SU-DHL-6 (cell line): ENCODE data around the gene PTPRN2.
"Not testable (repeated sequence)": the region's sequence is repeated elsewhere in the genome, so short reads cannot be mapped to it uniquely, and the experiment has no call there.

ENCODE experiments used
- H2AFZ ChIP-seq: fragments of 200-600 bp; sonication (generic); 2 replicates; pipeline ENCODE4 v1.6.1; 2014; ENCODE audit warnings: low read depth, mild to moderate bottlenecking, moderate library complexity, mixed read lengths, antibody characterized with exemption, low read length; ENCODE audit not compliant: severe bottlenecking
- H3F3A ChIP-seq: fragments of 200-600 bp; shearing (Covaris generic); 2 replicates; pipeline ENCODE4 v1.6.0; 2016; ENCODE audit warnings: antibody characterized with exemption, mild to moderate bottlenecking; ENCODE audit not compliant: insufficient read depth
- H3K27ac ChIP-seq: fragments of 200-600 bp; sonication (generic); 2 replicates; pipeline ENCODE4 v1.5.1; 2016; ENCODE audit warnings: low read depth, mild to moderate bottlenecking, low read length, moderate library complexity, mixed read lengths
- H3K27me3 ChIP-seq: fragments of 200-600 bp; sonication (generic), shearing (Covaris generic); 2 replicates; pipeline ENCODE4 v1.6.0; 2014; ENCODE audit warnings: mild to moderate bottlenecking, low read length
- H3K36me3 ChIP-seq: fragments of 200-600 bp; sonication (generic); 2 replicates; pipeline ENCODE4 v1.6.1; 2014; ENCODE audit warnings: mild to moderate bottlenecking, low read length, mixed read lengths
- H3K4me2 ChIP-seq: fragments of 300-600, 200-600 bp; shearing (Covaris generic), sonication (generic); 2 replicates; pipeline ENCODE4 v1.6.0; 2014; ENCODE audit warnings: low read length, low read depth, mild to moderate bottlenecking; ENCODE audit not compliant: poor library complexity, severe bottlenecking
- H3K4me3 ChIP-seq: fragments of 200-600 bp; sonication (generic); 2 replicates; pipeline ENCODE4 v1.5.1; 2014; ENCODE audit warnings: antibody characterized with exemption, low read length, mild to moderate bottlenecking, mixed read lengths; ENCODE audit not compliant: insufficient read depth, poor library complexity, severe bottlenecking
- H3K79me2 ChIP-seq: fragments of 200-600 bp; sonication (generic); 2 replicates; pipeline ENCODE4 v1.6.1; 2014; ENCODE audit warnings: mild to moderate bottlenecking, low read length, moderate library complexity; ENCODE audit not compliant: insufficient read depth
- H3K9ac ChIP-seq: fragments of 200-600 bp; sonication (generic); 2 replicates; pipeline ENCODE4 v1.7.0; 2014; ENCODE audit warnings: mild to moderate bottlenecking, low read length
- H3K9me2 ChIP-seq: fragments of 200-600 bp; sonication (generic); replicated peaks from 2 replicates; pipeline ENCODE4 v1.6.1; 2014; ENCODE audit warnings: low read length; ENCODE audit not compliant: insufficient read depth
- H3K9me3 ChIP-seq: fragments of 200-600 bp; sonication (generic); 2 replicates; pipeline ENCODE4 v1.6.1; 2014; ENCODE audit warnings: low read length, mixed read lengths; ENCODE audit not compliant: insufficient read depth
- H4K20me1 ChIP-seq: fragments of 200-600 bp; sonication (generic); 2 replicates; pipeline ENCODE4 v1.6.1; 2014; ENCODE audit warnings: low read depth, mild to moderate bottlenecking, antibody characterized with exemption, low read length, moderate library complexity, mixed read lengths
- EZH2phosphoT487 ChIP-seq: fragments of 200-600 bp; sonication (generic), shearing (Covaris generic); conservative IDR thresholded peaks from 2 replicates; pipeline ENCODE4 v1.6.1; 2018; ENCODE audit warnings: mild to moderate bottlenecking, antibody characterized with exemption, low read length, moderate library complexity, mixed read lengths
- TF ChIP-seq, protein P1 (sequence below): fragments of 200-600 bp; sonication (generic); IDR thresholded peaks from one replicate; pipeline ENCODE4 v1.5.1; 2017; ENCODE audit warnings: antibody characterized with exemption, mild to moderate bottlenecking, low read length, moderate library complexity; ENCODE audit not compliant: insufficient read depth, poor library complexity, severe bottlenecking

PTPRN2 gene

DNA sequence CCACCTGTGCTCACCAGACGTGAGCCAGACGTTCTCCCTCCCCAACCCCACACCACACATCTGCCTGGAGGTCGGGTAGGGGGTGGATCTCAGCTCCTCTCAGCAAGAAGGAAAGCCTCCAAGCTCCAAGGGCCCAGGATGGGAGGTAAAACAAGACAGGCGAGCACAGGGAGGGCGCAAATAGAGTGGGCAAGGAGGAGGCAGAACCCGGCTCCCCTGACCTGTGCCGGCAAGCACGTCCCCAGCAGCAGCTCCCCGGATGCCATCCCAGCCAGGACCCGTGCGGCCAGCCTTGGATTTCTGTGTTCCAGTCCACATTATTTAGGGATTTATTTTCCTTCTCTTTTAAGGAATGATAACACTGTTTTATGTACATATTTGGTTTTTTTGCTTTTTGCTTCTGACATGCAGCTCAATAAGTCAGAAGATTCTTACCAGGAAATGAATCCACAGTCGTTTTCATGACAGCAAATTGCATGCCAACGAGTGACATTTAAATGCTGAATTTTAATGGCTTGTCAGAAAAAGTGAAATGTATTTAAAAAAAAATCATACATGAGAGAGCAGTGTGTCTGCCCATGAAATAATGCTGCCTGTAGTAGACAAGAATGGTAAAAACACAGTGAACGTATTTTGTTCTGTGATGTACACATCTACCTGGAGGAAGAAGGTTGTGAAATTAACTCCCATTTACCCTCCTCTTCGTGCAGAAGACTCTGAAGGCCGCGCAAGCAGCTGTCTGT lies 276.5 kb downstream of the PTPRN2 start:
- TF ChIP-seq EZH2phosphoT487: no peak
- TF ChIP-seq, protein P1, sequence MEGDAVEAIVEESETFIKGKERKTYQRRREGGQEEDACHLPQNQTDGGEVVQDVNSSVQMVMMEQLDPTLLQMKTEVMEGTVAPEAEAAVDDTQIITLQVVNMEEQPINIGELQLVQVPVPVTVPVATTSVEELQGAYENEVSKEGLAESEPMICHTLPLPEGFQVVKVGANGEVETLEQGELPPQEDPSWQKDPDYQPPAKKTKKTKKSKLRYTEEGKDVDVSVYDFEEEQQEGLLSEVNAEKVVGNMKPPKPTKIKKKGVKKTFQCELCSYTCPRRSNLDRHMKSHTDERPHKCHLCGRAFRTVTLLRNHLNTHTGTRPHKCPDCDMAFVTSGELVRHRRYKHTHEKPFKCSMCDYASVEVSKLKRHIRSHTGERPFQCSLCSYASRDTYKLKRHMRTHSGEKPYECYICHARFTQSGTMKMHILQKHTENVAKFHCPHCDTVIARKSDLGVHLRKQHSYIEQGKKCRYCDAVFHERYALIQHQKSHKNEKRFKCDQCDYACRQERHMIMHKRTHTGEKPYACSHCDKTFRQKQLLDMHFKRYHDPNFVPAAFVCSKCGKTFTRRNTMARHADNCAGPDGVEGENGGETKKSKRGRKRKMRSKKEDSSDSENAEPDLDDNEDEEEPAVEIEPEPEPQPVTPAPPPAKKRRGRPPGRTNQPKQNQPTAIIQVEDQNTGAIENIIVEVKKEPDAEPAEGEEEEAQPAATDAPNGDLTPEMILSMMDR: no peak
- no peaks in the 10 kb centered on the region for H3K79me2 ChIP-seq
- H2AFZ ChIP-seq: no peak overlapping the region
- no peaks in the 10 kb centered on the region for H3K9me2 ChIP-seq
- H3K4me2 ChIP-seq: no peak overlapping the region
- no peak overlapping the region for H3K4me3 ChIP-seq
- no peaks in the 10 kb centered on the region for H3K9me3 ChIP-seq
- H3K9ac ChIP-seq: no peak overlapping the region
- no peak overlapping the region for H3K27ac ChIP-seq
- no peaks in the 10 kb centered on the region for H3K36me3 ChIP-seq
- H3F3A ChIP-seq: no peaks in the 10 kb centered on the region
- H4K20me1 ChIP-seq: no peaks in the 10 kb centered on the region
- no peaks in the 10 kb centered on the region for H3K27me3 ChIP-seq

DNA sequence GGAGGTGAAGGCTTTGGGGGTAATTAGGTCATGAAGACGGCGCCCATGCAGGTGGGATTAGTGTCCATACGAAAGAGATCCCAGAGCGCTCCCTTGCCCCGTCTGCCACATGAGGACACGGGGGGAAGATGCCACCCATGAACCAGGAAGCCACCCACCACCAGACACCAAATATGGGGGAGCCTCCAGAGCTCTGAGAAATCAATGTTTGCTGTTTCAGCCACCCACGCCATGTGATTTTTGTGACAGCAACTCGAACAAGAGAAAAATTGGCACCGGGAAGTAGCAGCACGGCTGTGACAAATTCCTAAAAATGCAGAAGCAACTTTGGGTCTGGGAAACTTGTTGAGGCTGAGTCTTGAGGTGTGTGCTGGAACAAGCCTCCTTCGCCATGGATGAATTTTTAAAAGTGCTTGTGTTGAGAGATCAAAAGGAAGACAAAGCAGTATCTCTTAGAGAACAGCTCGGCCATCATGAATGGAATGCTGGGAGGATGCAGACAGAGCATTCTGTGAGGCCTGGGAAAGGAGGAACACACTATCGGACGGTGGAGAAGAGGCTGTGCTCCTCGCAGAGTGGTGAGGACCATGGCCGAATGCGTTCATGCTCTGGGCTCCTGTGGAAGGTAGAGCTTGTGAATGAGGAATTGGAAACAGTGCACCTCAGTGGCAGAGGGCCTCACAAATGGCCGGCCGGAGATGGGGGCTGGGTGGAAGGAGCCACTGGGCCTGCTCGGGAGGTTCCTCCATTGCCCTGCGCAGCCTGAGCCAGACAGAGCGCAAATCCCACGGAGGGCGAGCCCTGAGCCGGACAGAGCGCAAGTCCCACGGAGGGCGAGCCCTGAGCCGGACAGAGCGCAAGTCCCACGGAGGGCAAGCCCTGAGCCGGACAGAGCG lies 277.5 kb downstream of the PTPRN2 start:
- Histone ChIP-seq H3F3A (no peaks in the 10 kb centered on the region), H3K9me3 (no peaks in the 10 kb centered on the region)
- TF ChIP-seq, protein P1: no peak
- TF ChIP-seq EZH2phosphoT487: no peak

DNA sequence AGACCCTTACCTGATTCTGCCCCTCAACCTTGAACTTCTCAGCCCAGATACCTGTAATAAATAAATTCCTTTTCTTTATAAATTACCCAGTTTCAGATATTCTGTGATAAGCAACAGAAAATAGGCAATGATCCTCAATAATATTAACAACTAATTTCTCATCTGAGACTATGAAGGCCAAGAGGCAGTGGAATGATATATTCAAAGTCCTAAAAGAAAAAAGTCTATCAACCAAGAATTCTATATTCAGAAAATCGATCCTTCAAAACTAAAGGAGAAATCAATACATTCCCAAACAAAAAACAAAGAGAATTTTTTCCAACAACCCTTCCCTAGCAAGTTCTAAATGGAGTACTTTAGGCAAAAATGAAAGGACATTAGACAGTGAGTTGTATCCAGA lies 279.6 kb downstream of the PTPRN2 start:
- H3K9me2 ChIP-seq: no peaks in the 10 kb centered on the region
- no peak for TF ChIP-seq EZH2phosphoT487
- TF ChIP-seq, protein P1: no peak
- no peaks in the 10 kb centered on the region for H4K20me1 ChIP-seq
- H3K9ac ChIP-seq: no peak overlapping the region
- H3F3A ChIP-seq: no peaks in the 10 kb centered on the region
- H3K27ac ChIP-seq: no peak overlapping the region
- H3K9me3 ChIP-seq: no peaks in the 10 kb centered on the region
- H3K27me3 ChIP-seq: no peaks in the 10 kb centered on the region
- H2AFZ ChIP-seq: no peak overlapping the region
- H3K36me3 ChIP-seq: no peaks in the 10 kb centered on the region
- H3K79me2 ChIP-seq: no peaks in the 10 kb centered on the region
- no peak overlapping the region for H3K4me2 ChIP-seq
- H3K4me3 ChIP-seq: no peak overlapping the region

More for the DNA sequence above, 277.5 kb downstream of the PTPRN2 start:
- Histone ChIP-seq H3K27me3 (no peaks in the 10 kb centered on the region), H4K20me1 (no peaks in the 10 kb centered on the region), H3K36me3 (no peaks in the 10 kb centered on the region), H3K27ac (no peak overlapping the region), H3K9me2 (no peaks in the 10 kb centered on the region), H3K79me2 (no peaks in the 10 kb centered on the region), H3K4me3 (no peak overlapping the region), H3K4me2 (no peak overlapping the region), H3K9ac (no peak overlapping the region), H2AFZ (no peak overlapping the region)

DNA sequence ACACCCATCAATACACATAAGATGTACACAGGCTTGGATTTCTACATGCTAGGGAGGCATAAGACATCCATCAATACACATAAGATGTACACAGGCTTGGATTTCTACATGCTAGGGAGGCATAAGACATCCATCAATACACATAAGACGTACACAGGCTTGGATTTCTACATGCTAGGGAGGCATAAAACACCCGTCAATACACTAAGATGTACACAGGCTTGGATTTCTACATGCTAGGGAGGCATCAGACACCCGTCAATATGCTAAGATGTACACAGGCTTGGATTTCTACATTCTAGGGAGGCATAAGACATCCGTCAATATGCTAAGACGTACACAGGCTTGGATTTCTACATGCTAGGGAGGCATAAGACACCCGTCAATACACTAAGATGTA lies 283.6 kb downstream of the PTPRN2 start:
- not testable (repeated sequence) for H3K27me3 ChIP-seq, H3K4me2 ChIP-seq, H3F3A ChIP-seq, H2AFZ ChIP-seq, H3K79me2 ChIP-seq, H4K20me1 ChIP-seq, H3K4me3 ChIP-seq, H3K9me2 ChIP-seq, H3K27ac ChIP-seq, H3K9ac ChIP-seq, H3K9me3 ChIP-seq, H3K36me3 ChIP-seq
